HG03439 (cell line): ENCODE results near the gene RBPJ.

ENCODE experiments used
- ATAC-seq: cut with Tn5 transposase; IDR thresholded peaks from one replicate; pipeline ENCODE4 v1.9.1; 2021; ENCODE audit warnings: mild to moderate bottlenecking, moderate library complexity; ENCODE audit not compliant: unreplicated experiment

The RBPJ gene

DNA sequence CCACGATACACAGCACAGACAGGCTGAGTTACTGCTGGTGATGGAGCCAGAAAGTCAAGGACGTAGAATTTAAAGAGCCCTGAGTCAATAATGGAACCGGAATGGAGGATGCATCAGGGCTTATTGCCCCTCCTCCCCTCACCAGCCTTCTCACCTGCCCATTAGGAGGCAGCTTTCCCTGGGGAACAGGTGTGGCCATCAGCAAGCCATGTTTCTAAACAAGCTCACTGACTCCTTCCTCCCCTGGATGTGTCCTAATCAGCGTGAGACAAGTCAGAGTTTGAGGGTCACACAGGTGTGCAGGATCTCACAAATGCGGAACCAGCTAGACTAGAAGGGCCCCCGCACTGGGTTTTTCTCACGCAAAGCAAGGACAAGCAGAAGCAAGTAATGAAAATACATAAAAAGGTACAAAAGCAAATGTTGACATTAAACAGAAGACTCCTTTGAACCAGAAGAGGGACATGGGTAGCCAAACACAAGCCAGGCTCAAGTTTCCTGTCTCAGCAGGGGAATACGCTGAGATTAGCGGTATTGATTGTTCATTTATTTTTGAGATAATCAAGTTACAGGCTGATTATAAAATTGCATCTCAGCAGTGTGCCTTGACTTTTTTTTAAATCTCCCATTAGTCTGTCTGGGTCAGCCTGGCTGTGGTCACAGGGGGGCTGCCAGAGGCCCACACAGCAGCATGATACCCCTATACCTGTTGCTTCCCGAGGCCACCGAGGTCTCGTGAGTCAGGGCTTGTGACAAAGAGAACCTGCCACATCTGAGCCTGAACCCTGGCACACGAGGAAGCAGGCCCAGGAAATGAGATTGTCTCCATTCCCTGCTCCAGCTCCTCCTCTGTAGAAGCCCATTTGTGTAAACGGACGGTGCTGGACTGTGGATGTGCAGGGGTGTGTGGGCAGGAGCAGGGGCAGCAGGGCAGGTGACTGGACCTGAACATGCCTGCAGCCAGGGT lies 132.0 kb downstream of the RBPJ start:
- ATAC-seq = no peak

DNA sequence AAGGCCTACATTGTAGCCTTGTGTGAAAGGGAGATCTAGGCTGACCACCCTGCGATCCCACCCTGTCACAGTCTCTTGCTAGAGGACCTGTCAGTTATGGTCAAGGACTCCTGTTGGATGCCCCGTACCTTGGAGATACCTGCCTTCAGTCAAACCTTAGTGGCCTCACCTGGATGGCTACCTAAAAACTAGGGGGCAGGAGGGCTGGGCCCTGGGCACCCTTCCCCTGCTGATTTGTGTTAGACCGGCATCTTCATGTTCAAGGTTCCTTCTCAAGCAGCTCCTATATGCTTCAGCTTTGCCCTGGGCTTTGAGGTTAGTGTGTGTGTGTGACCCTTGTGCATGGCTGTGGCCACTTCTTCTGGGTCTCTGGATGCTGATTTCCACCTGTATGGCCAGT lies 134.1 kb downstream of the RBPJ start:
- ATAC-seq = no peak

DNA sequence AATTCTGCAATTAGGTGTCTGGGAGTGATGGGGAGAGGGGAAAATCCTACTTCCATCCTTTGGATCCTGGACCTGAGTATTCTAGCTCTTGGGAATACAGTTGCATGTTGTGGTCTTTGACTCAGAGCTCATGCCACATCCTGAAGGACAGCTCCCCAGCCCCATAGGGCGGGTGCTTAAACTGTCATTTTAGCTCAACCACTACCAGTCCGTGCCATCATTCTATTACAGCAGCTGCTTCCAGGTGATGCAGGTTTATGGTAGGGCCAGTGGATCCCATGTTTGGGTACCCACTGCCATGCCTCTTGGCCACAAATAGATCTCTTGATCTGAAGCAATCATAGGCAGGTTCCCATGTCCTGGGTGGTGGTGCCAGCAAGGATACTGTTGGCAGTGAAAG lies 134.8 kb downstream of the RBPJ start:
- ATAC-seq = no peak

DNA sequence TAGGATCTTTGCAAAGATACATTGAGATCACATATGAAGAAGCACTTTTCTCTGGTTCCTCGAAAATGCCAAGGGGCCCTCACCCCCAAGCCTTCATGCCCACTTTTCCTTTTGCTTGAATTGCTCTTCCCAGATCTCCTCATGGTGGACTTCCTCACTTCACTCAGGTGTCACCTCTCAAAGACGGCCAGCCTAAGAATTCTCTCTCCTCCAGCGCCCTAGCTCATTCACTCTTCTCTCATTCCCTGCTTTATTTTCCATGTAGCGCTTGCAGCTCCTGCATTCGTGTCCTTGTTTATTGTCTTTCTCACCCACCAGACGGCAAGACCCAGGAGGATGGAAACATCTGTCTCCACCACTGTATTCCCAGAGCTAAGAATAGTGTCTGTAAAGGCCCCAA lies 136.6 kb downstream of the RBPJ start:
- no peak for ATAC-seq

GRCh38 chr4:26458157-26458561 lies 137.3 kb downstream of the RBPJ start:
- no peak for ATAC-seq

DNA sequence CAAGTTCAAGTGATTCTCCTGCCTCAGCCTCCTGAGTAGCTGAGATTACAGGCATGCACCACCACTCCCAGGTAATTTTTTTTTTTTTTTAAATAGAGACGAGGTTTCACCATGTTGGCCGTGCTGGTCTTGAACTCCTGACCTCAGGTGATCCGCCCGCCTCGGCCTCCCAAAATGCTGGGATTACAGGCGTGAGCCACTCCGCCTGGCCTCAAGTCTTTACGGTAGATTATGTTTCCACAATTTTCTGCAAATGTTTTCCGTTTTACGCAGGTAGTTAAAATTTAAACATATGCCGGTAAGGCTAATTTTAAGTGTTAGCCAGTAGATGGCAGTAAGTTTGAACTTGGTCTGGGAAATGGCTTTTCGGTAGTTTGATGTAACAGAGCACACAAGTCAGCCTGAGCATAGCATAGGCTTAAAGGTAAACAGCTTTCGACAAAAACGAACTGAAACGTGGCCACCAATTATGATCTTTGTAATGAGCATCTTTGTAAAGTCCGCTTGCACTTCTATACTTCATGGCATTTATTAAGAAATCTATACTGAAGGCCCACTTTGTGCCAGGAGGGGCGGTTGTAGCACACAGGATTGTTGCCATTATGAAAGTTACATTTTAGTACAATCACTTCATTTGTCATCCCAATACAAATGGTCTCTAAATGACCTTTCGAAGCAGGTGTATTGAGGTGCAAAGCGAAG lies 138.4 kb downstream of the RBPJ start:
- ATAC-seq = peak; percentile 66

DNA sequence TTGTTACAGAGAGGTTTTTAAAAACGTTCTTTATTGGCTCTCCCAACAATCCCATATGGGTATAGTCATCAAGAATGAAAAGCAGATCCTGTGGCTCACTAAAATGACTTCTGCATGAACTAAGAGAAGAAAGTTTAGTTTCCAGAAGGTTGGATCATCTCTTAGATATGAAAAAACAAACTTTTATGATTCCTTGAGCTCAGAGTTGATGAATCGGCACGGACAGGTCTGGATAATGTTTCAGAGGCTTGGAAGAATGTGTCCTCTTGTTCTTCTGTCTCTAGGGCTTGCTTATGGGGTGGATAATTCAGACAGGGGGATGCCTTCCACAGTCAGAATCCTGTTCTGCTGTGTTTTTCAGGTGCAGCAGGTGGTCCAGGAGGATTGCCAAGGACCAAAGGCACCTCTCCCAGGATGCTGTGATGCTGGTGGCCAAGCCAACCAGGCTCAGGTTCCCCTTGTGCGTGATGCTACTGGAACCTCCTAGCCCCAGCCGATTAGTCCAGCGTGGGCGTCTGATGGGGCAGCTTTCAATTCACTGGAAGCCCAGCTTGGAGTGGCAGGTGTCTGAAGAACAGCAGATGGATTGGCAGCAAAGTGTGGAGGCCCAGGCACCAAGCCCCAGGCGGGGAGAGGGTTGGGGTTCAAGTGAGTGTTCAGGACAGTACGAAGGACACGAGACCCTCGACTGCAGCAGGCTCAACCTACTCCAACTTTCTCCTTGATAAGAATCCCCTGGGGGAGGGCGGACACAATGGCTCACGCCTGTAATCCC lies 139.1 kb downstream of the RBPJ start:
- no peak for ATAC-seq

GRCh38 chr4:26462874-26463273 lies 142.1 kb downstream of the RBPJ start:
- no peak for ATAC-seq

DNA sequence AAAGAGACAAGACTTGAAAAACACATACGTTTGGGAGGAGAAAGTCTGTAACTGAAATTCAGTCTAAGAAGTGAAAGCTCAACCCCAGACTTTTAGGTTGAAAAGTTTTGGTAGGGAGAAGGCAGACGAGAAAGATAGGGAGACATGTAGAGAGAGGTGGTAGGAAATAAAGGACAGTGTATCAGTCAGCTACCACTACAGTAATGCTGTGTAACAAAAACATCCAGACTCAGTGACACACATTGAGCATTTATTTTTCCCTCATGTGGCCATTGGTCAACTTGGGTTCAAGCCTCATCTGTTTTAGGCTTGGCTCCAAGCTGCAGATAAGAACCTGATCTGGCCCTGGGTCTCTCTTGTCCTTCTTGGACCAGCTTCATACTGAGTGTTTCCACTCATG lies 142.6 kb downstream of the RBPJ start:
- ATAC-seq = no peak

GRCh38 chr4:26464420-26465095 lies 143.7 kb downstream of the RBPJ start:
- ATAC-seq = no peak

GRCh38 chr4:26466578-26467270 lies 145.9 kb downstream of the RBPJ start:
- ATAC-seq = no peak

GRCh38 chr4:26467724-26468123 lies 146.9 kb downstream of the RBPJ start:
- ATAC-seq = no peak

DNA sequence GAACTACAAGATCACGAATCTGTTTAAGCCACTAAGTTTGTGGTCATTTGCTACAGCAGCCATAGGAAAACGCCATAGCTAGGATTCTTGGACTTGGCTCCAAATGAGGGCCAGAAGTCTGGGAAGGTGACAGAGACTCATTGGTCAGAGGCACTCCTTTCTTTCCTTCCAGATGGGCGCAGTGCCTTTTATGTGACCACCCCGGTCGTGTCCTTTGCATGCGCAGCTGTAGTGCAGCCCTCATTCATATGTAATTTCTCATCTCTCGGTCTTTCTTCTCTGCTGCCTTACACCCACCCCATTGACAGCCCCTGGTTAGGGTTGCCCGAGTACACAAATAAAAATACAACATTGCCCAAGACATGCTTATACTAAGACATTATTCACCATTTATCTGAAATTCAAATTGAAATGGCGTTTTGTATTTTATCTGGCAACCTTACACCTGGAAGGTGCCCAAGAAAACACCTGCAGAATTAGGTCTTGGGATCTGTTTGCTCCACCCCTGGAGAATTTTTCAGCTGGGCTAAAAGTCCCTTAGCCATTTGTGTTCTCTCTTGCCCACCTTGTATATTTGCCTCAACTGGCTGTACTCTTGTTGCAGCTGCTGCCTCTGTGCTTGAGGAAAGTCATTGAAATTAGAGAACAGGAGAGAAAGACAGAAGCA lies 147.6 kb downstream of the RBPJ start:
- no peak for ATAC-seq

DNA sequence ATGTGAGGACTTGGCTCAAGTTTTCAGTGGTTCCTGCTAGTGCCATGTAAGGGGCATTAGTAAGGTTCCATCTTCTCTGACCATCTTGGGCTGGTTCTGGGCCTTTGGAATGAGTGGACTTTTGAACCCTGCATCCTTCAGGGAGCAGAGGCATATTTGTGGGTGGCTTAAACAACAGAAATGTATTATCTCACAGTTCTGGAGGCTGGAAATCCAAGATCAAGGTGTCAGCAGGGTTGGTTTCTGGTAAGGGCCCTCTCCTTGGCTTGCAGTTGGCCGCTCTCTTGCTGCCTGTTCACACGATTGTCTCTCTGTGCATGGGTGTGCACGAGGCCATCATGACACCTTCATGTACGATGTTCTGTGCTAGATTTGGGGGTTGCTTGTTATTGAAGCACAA lies 148.2 kb downstream of the RBPJ start:
- no peak for ATAC-seq

DNA sequence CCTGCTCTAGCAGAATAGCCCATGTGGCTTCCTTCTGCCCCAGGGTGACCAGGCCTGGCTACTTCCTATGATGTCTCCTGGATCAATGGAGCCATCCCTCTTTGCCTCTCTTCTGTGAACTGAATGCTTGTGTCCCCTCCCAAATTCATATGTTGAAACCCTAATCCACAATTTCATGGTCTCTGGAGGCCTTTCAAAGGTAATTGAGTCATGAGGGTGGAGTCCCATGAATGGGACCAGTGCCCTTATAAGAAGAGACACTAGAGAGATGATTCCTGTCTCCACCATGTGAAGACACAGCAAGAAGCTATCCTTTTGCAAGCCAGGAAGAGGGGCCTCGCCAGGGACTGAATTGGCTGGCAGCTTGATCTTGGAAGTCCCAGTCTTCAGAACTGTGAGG lies 151.1 kb downstream of the RBPJ start:
- no peak for ATAC-seq

GRCh38 chr4:26473893-26474292 lies 153.1 kb downstream of the RBPJ start:
- no peak for ATAC-seq

DNA sequence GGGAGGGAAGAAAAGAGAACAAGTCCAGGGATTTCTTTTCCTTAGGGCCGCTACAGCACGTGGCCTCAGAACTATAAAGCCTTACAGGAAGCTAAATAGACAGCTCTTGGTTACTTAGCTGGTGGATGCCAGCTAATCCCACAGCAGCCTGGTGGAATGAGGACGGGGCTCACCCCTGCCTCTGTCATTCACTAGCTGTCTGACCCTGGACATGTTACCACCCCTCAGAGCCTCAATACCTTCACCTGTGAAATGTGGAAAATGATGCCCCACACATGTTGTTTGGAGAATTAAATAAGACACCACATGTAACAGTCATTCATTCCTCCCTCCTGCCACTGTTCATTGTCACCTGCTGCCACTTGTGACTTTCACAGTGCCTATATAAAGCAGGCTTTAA lies 153.7 kb downstream of the RBPJ start:
- ATAC-seq = no peak

DNA sequence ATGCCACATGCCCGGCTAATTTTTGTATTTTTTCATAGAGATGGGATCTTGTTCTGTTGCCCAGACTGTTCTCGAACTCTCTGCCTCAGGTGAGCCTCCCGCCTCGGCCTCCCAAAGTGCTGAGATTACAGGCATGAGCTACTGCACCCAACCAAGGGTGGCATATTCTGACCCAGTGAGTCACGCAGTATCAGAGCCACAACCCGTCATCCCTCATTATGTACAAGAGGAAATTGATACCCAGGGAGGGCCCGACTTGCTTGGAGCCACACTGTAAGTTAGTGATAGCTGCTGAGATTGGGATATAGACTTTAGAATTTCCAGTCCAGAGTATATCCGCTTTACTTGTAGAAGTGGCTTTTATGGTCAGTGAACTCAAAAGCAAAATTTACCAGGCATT lies 154.9 kb downstream of the RBPJ start:
- no peak for ATAC-seq

GRCh38 chr4:26476545-26476944 lies 155.7 kb downstream of the RBPJ start:
- ATAC-seq = no peak

GRCh38 chr4:26478330-26478729 lies 157.5 kb downstream of the RBPJ start:
- no peak for ATAC-seq
